Mammary epithelial cell (primary cell): ENCODE data around the gene NSMCE1.

Experiments used
- CTCF ChIP-seq, 2 donors: IDR thresholded peaks in 1 of 2; conservative IDR thresholded peaks in 1 of 2; 2 replicates each; pipeline ENCODE4 v1.5.1; 2011 to 2012; ENCODE audit warnings: inconsistent platforms in 2 of 2, low read length in 2 of 2, mild to moderate bottlenecking in 2 of 2, control low read depth in 1 of 2, low read depth in 1 of 2; ENCODE audit not compliant: insufficient read depth in 1 of 2; ENCODE audit errors: extremely low read depth in 1 of 2
- EZH2 ChIP-seq: IDR thresholded peaks from 2 replicates; pipeline ENCODE4 v1.6.1; 2012; ENCODE audit warnings: low read length, inconsistent platforms, borderline replicate concordance

- TF ChIP-seq EZH2 (no peak), CTCF (conservative IDR thresholded peaks at IDR 0.05 in 1 of 2, IDR thresholded peaks at IDR 0.05 in 1 of 2; ENCODE audit: extremely low read depth in 1 of 2, insufficient read depth in 1 of 2, low read depth in 1 of 2, low read length in 2 of 2) (no peak)
These were observed 953 bp upstream of the NSMCE1 start for GRCh38 chr16:27269300-27270150.
